Keratinocyte (primary cell): Measurements from ENCODE around the gene PLAAT3.
"Not testable (repeated sequence)": the region's sequence is repeated elsewhere in the genome, so short reads cannot be mapped to it uniquely, and the experiment has no call there.

Experiments
- CTCF ChIP-seq, 3 experiments: IDR thresholded peaks in 1 of 3; conservative IDR thresholded peaks in 1 of 3; optimal IDR thresholded peaks in 1 of 3; 2 replicates in 2 of 3; 3 replicates in 1 of 3; pipeline versions ENCODE3 to v1.5.1; 2011; ENCODE audit warnings: low read length in 3 of 3, mild to moderate bottlenecking in 3 of 3, moderate library complexity in 2 of 3, control low read depth in 1 of 3, inconsistent platforms in 1 of 3; ENCODE audit not compliant: insufficient read depth in 2 of 3; ENCODE audit errors: extremely low read depth in 1 of 3
- EZH2 ChIP-seq: IDR thresholded peaks from one replicate; pipeline ENCODE4 v1.6.1; 2012; ENCODE audit warnings: inconsistent platforms, mild to moderate bottlenecking, low read length, moderate library complexity

- not testable (repeated sequence) for TF ChIP-seq CTCF (optimal IDR thresholded peaks at IDR 0.05 in 1 of 3, IDR thresholded peaks at IDR 0.05 in 1 of 3, conservative IDR thresholded peaks at IDR 0.05 in 1 of 3; ENCODE audit: extremely low read depth in 1 of 3, insufficient read depth in 2 of 3, low read length in 3 of 3); EZH2
Observed at GRCh38 chr11:63528156-63528555, 86.1 kb downstream of the PLAAT3 start.
